Measurements from ENCODE around the gene ZNF747.
"Not testable (repeated sequence)": the region's sequence is repeated elsewhere in the genome, so short reads cannot be mapped to it uniquely, and the experiment has no call there.

GRCh38 chr16:30539986-30540526 lies 5.4 kb upstream of the ZNF747 start:
- TF ChIP-seq CTCF (IDR thresholded peaks at IDR 0.05); POLR2AphosphoS5 (IDR thresholded peaks at IDR 0.05; ENCODE audit: low read depth, low read length): not testable (repeated sequence)
